ENCODE results near the gene DSE.

DSE gene

DNA sequence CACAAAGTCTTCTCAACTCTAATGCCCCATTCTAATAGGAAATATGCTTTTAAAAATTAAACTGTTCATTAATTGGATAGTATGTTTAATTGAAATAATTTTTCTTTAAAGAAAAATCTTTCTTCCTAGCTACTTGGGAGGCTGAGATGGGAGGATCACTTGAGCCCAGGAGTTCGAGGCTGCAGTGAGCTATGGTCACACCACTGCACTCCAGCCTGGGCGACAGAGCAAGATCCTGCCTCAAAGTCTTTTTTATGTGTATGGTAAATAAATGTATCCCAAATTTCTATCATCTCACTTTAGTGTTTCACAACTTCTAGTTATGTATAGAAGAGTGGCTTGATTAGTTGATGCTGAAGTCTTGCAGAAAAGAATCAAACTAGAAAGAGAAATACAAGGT is 4.5 kb downstream of the DSE start:
- TF ChIP-seq, protein P1, sequence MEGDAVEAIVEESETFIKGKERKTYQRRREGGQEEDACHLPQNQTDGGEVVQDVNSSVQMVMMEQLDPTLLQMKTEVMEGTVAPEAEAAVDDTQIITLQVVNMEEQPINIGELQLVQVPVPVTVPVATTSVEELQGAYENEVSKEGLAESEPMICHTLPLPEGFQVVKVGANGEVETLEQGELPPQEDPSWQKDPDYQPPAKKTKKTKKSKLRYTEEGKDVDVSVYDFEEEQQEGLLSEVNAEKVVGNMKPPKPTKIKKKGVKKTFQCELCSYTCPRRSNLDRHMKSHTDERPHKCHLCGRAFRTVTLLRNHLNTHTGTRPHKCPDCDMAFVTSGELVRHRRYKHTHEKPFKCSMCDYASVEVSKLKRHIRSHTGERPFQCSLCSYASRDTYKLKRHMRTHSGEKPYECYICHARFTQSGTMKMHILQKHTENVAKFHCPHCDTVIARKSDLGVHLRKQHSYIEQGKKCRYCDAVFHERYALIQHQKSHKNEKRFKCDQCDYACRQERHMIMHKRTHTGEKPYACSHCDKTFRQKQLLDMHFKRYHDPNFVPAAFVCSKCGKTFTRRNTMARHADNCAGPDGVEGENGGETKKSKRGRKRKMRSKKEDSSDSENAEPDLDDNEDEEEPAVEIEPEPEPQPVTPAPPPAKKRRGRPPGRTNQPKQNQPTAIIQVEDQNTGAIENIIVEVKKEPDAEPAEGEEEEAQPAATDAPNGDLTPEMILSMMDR (IDR thresholded peaks at IDR 0.05) = no peak
- Histone ChIP-seq H3K9me3 (no peaks in the 10 kb centered on the region), H3K36me3 (no peaks in the 10 kb centered on the region), H3K27ac (no peak overlapping the region), H3K4me3 (ENCODE audit: low read depth in 1 of 2, low read length in 1 of 2) (no peak overlapping the region), H3K4me1 (ENCODE audit: control insufficient read depth in 1 of 2, insufficient read depth in 1 of 2, low read depth in 1 of 2, low read length in 1 of 2) (peaks cover 19 to 25% of the 10 kb centered on the region in 2 experiments), H3K27me3 (peaks cover 16% of the 10 kb centered on the region)

DNA sequence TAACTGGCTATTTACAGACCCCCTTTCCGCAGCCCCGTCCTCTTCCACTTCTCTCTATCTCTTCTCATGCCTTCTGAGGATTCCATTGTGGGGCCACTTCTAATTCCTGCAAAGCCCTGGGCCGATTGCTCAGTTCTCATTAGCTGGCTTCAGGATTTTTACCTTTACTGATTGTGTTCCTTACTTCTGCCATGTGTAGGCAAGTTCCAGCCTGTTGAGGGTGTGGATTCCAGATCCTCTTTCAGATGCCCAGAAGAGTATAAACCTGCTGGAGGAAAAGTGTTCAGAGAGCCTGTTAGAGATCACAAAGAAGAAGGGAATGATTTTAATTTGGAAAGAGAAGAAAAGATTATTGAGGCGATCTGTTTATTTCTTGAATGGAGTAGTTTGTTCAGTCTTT is 5.4 kb downstream of the DSE start:
- Histone ChIP-seq H3K9me3 (no peaks in the 10 kb centered on the region), H3K27me3 (peaks cover 16% of the 10 kb centered on the region), H3K36me3 (no peaks in the 10 kb centered on the region), H3K4me1 (ENCODE audit: control insufficient read depth in 1 of 2, insufficient read depth in 1 of 2, low read depth in 1 of 2, low read length in 1 of 2) (peaks cover 16 to 19% of the 10 kb centered on the region in 2 experiments), H3K4me3 (ENCODE audit: low read depth in 1 of 2, low read length in 1 of 2) (no peak overlapping the region), H3K27ac (no peak overlapping the region)
- TF ChIP-seq, protein P1 (IDR thresholded peaks at IDR 0.05) = no peak

DNA sequence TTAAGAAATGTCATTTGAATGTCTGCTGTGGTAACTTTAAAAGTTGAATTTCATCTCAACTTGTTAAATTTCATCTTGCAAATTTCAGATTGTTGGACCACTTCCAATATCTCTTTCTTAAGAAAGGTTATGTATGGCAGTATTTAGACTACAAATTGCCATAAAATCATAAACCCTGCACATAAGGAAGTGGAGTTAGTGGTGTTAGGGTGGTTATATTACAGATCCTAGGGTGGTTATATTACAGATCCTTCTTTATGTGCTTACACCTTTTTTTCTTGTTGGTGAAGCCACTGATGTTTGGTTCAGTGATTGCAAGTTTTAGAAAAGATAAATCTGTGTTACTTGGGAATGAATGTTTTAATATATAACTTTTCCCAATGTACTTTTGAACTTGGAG is 9.0 kb downstream of the DSE start:
- TF ChIP-seq, protein P1 (IDR thresholded peaks at IDR 0.05) = no peak
- Histone ChIP-seq H3K4me1 (ENCODE audit: control insufficient read depth in 1 of 2, insufficient read depth in 1 of 2, low read depth in 1 of 2, low read length in 1 of 2) (peaks cover 5 to 7% of the 10 kb centered on the region in 2 experiments), H3K27me3 (no peaks in the 10 kb centered on the region), H3K4me3 (ENCODE audit: low read depth in 1 of 2, low read length in 1 of 2) (no peak overlapping the region), H3K36me3 (no peaks in the 10 kb centered on the region), H3K27ac (no peak overlapping the region), H3K9me3 (no peaks in the 10 kb centered on the region)

DNA sequence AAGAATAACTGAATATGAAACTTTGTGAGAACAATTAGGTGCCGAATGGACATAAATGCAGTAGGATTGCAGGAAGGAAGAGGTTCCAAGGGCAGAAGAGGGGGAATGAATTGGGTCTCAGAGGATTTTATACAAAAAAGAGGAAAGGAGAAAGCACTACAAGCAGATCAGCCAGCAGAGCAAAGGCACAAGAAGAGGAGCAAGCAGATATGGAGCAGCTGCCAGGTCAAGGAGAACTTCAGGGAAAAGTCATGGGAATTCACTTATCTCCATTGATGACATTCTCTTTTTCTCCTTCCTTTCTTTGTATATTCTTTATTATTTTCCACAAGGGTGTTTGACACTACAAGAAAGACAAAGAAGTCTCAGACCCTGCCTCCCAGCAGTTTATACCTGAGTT is 9.6 kb downstream of the DSE start:
- Histone ChIP-seq H3K4me3 (ENCODE audit: low read depth in 1 of 2, low read length in 1 of 2) (no peak overlapping the region), H3K27ac (no peak overlapping the region), H3K36me3 (no peaks in the 10 kb centered on the region), H3K4me1 (ENCODE audit: control insufficient read depth in 1 of 2, insufficient read depth in 1 of 2, low read depth in 1 of 2, low read length in 1 of 2) (peaks cover 7 to 10% of the 10 kb centered on the region in 2 experiments), H3K9me3 (no peaks in the 10 kb centered on the region), H3K27me3 (no peaks in the 10 kb centered on the region)
- TF ChIP-seq, protein P1 (IDR thresholded peaks at IDR 0.05) = no peak

DNA sequence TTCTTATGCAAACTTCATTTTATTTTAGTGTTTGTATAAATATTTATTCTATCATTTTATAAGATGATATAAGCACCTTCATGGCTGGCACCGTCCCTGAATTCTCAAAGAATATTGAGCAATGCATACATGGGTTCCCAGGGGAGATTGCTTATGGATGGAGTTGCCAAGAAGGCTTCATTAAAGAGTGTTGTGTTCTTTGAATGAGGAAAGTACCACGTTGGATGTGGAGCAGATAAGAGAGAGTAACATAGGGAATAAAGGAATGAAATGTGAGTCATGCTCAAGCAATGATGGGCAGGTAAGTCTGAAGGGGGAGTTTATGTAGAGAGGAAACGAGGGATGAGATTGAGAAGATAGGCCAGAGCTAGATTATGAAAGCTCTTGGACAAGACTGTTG is 10.3 kb downstream of the DSE start:
- Histone ChIP-seq H3K9me3 (no peaks in the 10 kb centered on the region), H3K4me1 (ENCODE audit: control insufficient read depth in 1 of 2, insufficient read depth in 1 of 2, low read depth in 1 of 2, low read length in 1 of 2) (peaks cover 7 to 16% of the 10 kb centered on the region in 2 experiments), H3K4me3 (ENCODE audit: low read depth in 1 of 2, low read length in 1 of 2) (no peak overlapping the region), H3K27ac (no peak overlapping the region), H3K36me3 (no peaks in the 10 kb centered on the region), H3K27me3 (no peaks in the 10 kb centered on the region)
- TF ChIP-seq, protein P1 (IDR thresholded peaks at IDR 0.05) = no peak

DNA sequence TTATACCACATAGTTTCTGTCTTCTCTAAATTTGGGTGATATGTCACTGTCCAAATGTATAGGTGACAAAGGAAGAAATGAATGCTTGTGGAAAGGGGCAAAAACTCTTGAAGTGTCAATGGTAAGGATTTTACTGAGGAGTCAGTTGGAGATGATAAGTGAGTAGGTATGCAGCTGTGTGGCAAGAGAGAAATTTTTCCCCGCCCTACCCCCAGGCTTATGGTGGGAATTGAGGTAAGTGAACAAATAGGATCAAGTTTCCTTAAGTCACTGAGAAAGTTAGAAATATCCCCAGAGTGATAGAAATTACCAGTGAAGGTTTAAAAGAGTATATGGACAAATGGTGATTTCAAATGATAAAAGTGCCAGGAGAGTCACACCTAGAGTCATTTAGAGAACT is 11.8 kb downstream of the DSE start:
- Histone ChIP-seq H3K9me3 (no peaks in the 10 kb centered on the region), H3K27me3 (no peaks in the 10 kb centered on the region), H3K27ac (no peak overlapping the region), H3K4me1 (ENCODE audit: control insufficient read depth in 1 of 2, insufficient read depth in 1 of 2, low read depth in 1 of 2, low read length in 1 of 2) (peaks cover 6 to 27% of the 10 kb centered on the region in 2 experiments), H3K36me3 (no peaks in the 10 kb centered on the region), H3K4me3 (ENCODE audit: low read depth in 1 of 2, low read length in 1 of 2) (no peak overlapping the region)
- TF ChIP-seq, protein P1 (IDR thresholded peaks at IDR 0.05) = no peak
